H9 (cell line): ENCODE measurements around the gene ANKS1B. TPM values are rescaled to one million over a fixed set of nuclear protein-coding genes. Genes with fewer than 3 reads are reported as not detected.

Experiments
- DNase-seq: peaks from one replicate; pipeline ENCODE4 v3.0.0-alpha.2; 2017
- H2AFZ ChIP-seq: one replicate; pipeline ENCODE4 v1.6.1; 2013; ENCODE audit warnings: mild to moderate bottlenecking, low read length, control low read depth, moderate library complexity
- H2AK5ac ChIP-seq: 2 replicates; pipeline ENCODE4 v1.6.1; 2013; ENCODE audit warnings: low read length, control low read depth, mixed read lengths; ENCODE audit not compliant: insufficient read length
- H2BK120ac ChIP-seq: one replicate; pipeline ENCODE4 v1.6.1; 2013; ENCODE audit warnings: low read depth, mild to moderate bottlenecking, low read length, control low read depth, inconsistent platforms; ENCODE audit not compliant: poor library complexity, severe bottlenecking
- H2BK12ac ChIP-seq: 2 replicates; pipeline ENCODE4 v1.6.1; 2013; ENCODE audit warnings: low read length, control low read depth, mixed read lengths, low read depth; ENCODE audit not compliant: insufficient read length
- H2BK15ac ChIP-seq: 2 replicates; pipeline ENCODE4 v1.6.1; 2013; ENCODE audit warnings: low read depth, low read length, control low read depth
- H2BK20ac ChIP-seq: one replicate; pipeline ENCODE4 v1.6.1; 2013; ENCODE audit warnings: low read depth, mild to moderate bottlenecking, low read length, control low read depth, inconsistent platforms; ENCODE audit not compliant: poor library complexity, severe bottlenecking
- H2BK5ac ChIP-seq: 2 replicates; pipeline ENCODE4 v1.6.1; 2013; ENCODE audit warnings: low read length, control low read depth, mixed read lengths; ENCODE audit not compliant: insufficient read length
- H3K14ac ChIP-seq: 2 replicates; pipeline ENCODE4 v1.6.1; 2013; ENCODE audit warnings: low read length, control low read depth; ENCODE audit not compliant: insufficient read depth
- H3K18ac ChIP-seq: 2 replicates; pipeline ENCODE4 v1.6.1; 2013; ENCODE audit warnings: low read depth, mild to moderate bottlenecking, mixed read lengths, low read length, control low read depth; ENCODE audit not compliant: insufficient read length
- H3K23ac ChIP-seq: 2 replicates; pipeline ENCODE4 v1.6.1; 2013; ENCODE audit warnings: low read length, control low read depth, mixed read lengths, low read depth; ENCODE audit not compliant: insufficient read length
- H3K23me2 ChIP-seq: 2 replicates; pipeline ENCODE4 v1.6.1; 2013; ENCODE audit warnings: low read depth, mild to moderate bottlenecking, mixed read lengths, low read length, control low read depth; ENCODE audit not compliant: insufficient read length, poor library complexity, severe bottlenecking
- H3K27ac ChIP-seq: 2 replicates; pipeline ENCODE4 v1.5.1; 2013; ENCODE audit warnings: low read length, control low read depth, mixed read lengths, low read depth; ENCODE audit not compliant: insufficient read length
- H3K27me3 ChIP-seq: 2 replicates; pipeline ENCODE4 v1.6.1; 2013; ENCODE audit warnings: low read length, control low read depth, inconsistent platforms; ENCODE audit not compliant: insufficient read depth
- H3K4ac ChIP-seq: 2 replicates; pipeline ENCODE4 v1.6.1; 2013; ENCODE audit warnings: low read depth, mild to moderate bottlenecking, control low read depth, inconsistent platforms, low read length, moderate library complexity
- H3K4me1 ChIP-seq: 2 replicates; pipeline ENCODE4 v1.6.1; 2013; ENCODE audit warnings: low read length, control low read depth, inconsistent platforms; ENCODE audit not compliant: insufficient read depth
- H3K4me2 ChIP-seq: 2 replicates; pipeline ENCODE4 v1.6.1; 2013; ENCODE audit warnings: low read length, control low read depth, mixed read lengths; ENCODE audit not compliant: insufficient read length, insufficient read depth
- H3K56ac ChIP-seq: 2 replicates; pipeline ENCODE4 v1.6.1; 2013; ENCODE audit warnings: low read depth, mild to moderate bottlenecking, mixed read lengths, low read length, control low read depth; ENCODE audit not compliant: insufficient read length
- H3K79me1 ChIP-seq: 2 replicates; pipeline ENCODE4 v1.6.1; 2013; ENCODE audit warnings: low read depth, mild to moderate bottlenecking, moderate library complexity, low read length, control low read depth, inconsistent platforms; ENCODE audit not compliant: insufficient read depth, poor library complexity, severe bottlenecking
- H3K79me2 ChIP-seq: 2 replicates; pipeline ENCODE4 v1.6.1; 2013; ENCODE audit warnings: low read length, control low read depth, inconsistent platforms; ENCODE audit not compliant: insufficient read depth
- H3K9ac ChIP-seq: 2 replicates; pipeline ENCODE4 v1.6.1; 2013; ENCODE audit warnings: low read length, control low read depth, mixed read lengths; ENCODE audit not compliant: insufficient read length; ENCODE audit errors: extremely low read depth
- H3K9me3 ChIP-seq: one replicate; pipeline ENCODE4 v1.6.1; 2013; ENCODE audit warnings: low read depth, low read length, inconsistent platforms; ENCODE audit not compliant: control insufficient read depth
- H3T11ph ChIP-seq: one replicate; pipeline ENCODE4 v1.6.1; 2013; ENCODE audit warnings: mild to moderate bottlenecking, low read length, control low read depth, inconsistent platforms
- H4K20me1 ChIP-seq: one replicate; pipeline ENCODE4 v1.6.1; 2013; ENCODE audit not compliant: control insufficient read depth, insufficient read length, insufficient read depth
- H4K5ac ChIP-seq: 2 replicates; pipeline ENCODE4 v1.6.1; 2013; ENCODE audit warnings: low read depth, mild to moderate bottlenecking, mixed read lengths, low read length, control low read depth; ENCODE audit not compliant: insufficient read length
- H4K8ac ChIP-seq: replicated peaks from 2 replicates; pipeline ENCODE4 v1.6.1; 2013; ENCODE audit warnings: low read length, control low read depth, mixed read lengths, low read depth; ENCODE audit not compliant: insufficient read length
- H4K91ac ChIP-seq: 2 replicates; pipeline ENCODE4 v1.6.1; 2013; ENCODE audit warnings: low read depth, mild to moderate bottlenecking, moderate library complexity, mixed read lengths, low read length, control low read depth; ENCODE audit not compliant: insufficient read length
- H3K27ac Mint-ChIP-seq, 3 experiments: 2 replicates in 2 of 3; 3 replicates in 1 of 3; pipeline ENCODE4 v1.8.0; 2020 to 2021; ENCODE audit warnings: mixed read lengths in 3 of 3, mild to moderate bottlenecking in 1 of 3, moderate library complexity in 1 of 3
- H3K27me3 Mint-ChIP-seq: 2 replicates; pipeline ENCODE4 v1.8.0; 2021; ENCODE audit warnings: low read depth, mild to moderate bottlenecking, moderate library complexity, mixed read lengths
- H3K36me3 Mint-ChIP-seq, 3 experiments: 2 replicates in 2 of 3; 3 replicates in 1 of 3; pipeline ENCODE4 v1.8.0; 2020 to 2021; ENCODE audit warnings: low read depth in 3 of 3, mixed read lengths in 3 of 3; ENCODE audit not compliant: insufficient read depth in 1 of 3
- H3K4me1 Mint-ChIP-seq, 2 experiments: 2 replicates each; pipeline ENCODE4 v1.8.0; 2020; ENCODE audit warnings: mixed read lengths in 2 of 2
- H3K4me3 Mint-ChIP-seq, 2 experiments: 2 replicates in 1 of 2; 3 replicates in 1 of 2; pipeline ENCODE4 v1.8.0; 2020 to 2021; ENCODE audit warnings: mild to moderate bottlenecking in 2 of 2, mixed read lengths in 2 of 2, moderate library complexity in 1 of 2
- H3K9me3 Mint-ChIP-seq, 2 experiments: 2 replicates in 1 of 2; 3 replicates in 1 of 2; pipeline ENCODE4 v1.8.0; 2020; ENCODE audit warnings: mild to moderate bottlenecking in 2 of 2, mixed read lengths in 2 of 2, moderate library complexity in 1 of 2
- CTCF ChIP-seq: fragments of 200-600 bp; sonication (generic); conservative IDR thresholded peaks from 3 replicates; pipeline ENCODE4 v1.8.0; 2021; ENCODE audit warnings: antibody characterized with exemption, mild to moderate bottlenecking
- WGBS: extraction: QIAGEN DNeasy Blood & Tissue Kit; methylation state at CpG from one replicate; pipeline ENCODE4 v1.1.7; 2013; ENCODE audit warnings: missing lambda C conversion rate, low lambda C conversion rate, mixed read lengths; ENCODE audit not compliant: insufficient read length; ENCODE audit errors: extremely low coverage; 5-methylcytosine and 5-hydroxymethylcytosine counted together
- total RNA-seq: library from RNA; stranded (reverse); gene quantifications from 2 replicates; pipeline ENCODE4 v1.2.1, GENCODE V29; 2021

ANKS1B gene
- total RNA-seq, 1 experiment from 2014 or later, result 4.1 TPM

GRCh38 chr12:99966429-99966828 lies 18.3 kb downstream of the ANKS1B start:
- H3K4me1 Mint-ChIP-seq, result no peaks in the 10 kb centered on the region
- no peak overlapping the region for H3K27ac ChIP-seq
- no peak overlapping the region for H2AK5ac ChIP-seq
- no peak overlapping the region for H3K4me2 ChIP-seq
- no peaks in the 10 kb centered on the region for H3K79me2 ChIP-seq
- H3K27me3 Mint-ChIP-seq, result no peaks in the 10 kb centered on the region
- no peak overlapping the region for H2BK20ac ChIP-seq
- H3K56ac ChIP-seq, result no peak overlapping the region
- no CpG with 5 or more reads among the region's 2 CpGs for WGBS
- no peaks in the 10 kb centered on the region for H3K23me2 ChIP-seq
- no peak overlapping the region for H3K4me3 Mint-ChIP-seq
- no peak overlapping the region for H3K4ac ChIP-seq
- H3K36me3 Mint-ChIP-seq, result peaks cover 0 to 4% (median 1%) of the 10 kb centered on the region in 3 experiments; a peak in 2 of 7 replicates
- H4K8ac ChIP-seq, result no peak overlapping the region
- H3T11ph ChIP-seq, result no peak overlapping the region
- no peak overlapping the region for H2BK5ac ChIP-seq
- H3K79me1 ChIP-seq, result no peaks in the 10 kb centered on the region
- no peak overlapping the region for H4K91ac ChIP-seq
- no peak for DNase-seq
- H2BK120ac ChIP-seq, result no peak overlapping the region
- H3K9me3 Mint-ChIP-seq, result peaks cover 0 to 3% of the 10 kb centered on the region in 2 experiments; a peak in 1 of 5 replicates
- no peak overlapping the region for H2BK15ac ChIP-seq
- no peak overlapping the region for H3K23ac ChIP-seq
- H3K4me1 ChIP-seq, result no peaks in the 10 kb centered on the region
- no peak overlapping the region for H2BK12ac ChIP-seq
- no peaks in the 10 kb centered on the region for H3K9me3 ChIP-seq
- no peak overlapping the region for H4K5ac ChIP-seq
- no peak overlapping the region for H3K9ac ChIP-seq
- H3K27me3 ChIP-seq, result no peaks in the 10 kb centered on the region
- H2AFZ ChIP-seq, result no peak overlapping the region
- H3K27ac Mint-ChIP-seq, result no peak overlapping the region
- no peak overlapping the region for H3K18ac ChIP-seq
- no peak overlapping the region for H3K14ac ChIP-seq
- no peak for TF ChIP-seq CTCF
- no peaks in the 10 kb centered on the region for H4K20me1 ChIP-seq
